GM21423 (cell line): ENCODE measurements around the gene ASB10.
A peak's percentile ranks its signal among the peaks of the same experiment; 100 is the strongest.

ENCODE experiments used
- ATAC-seq: cut with Tn5 transposase; IDR thresholded peaks from one replicate; pipeline ENCODE4 v1.9.1; 2021; ENCODE audit warnings: mild to moderate bottlenecking, moderate library complexity; ENCODE audit not compliant: unreplicated experiment

ASB10 gene

GRCh38 chr7:151168003-151168786 lies 18.9 kb downstream of the ASB10 start:
- ATAC-seq, result peak; percentile 67

GRCh38 chr7:151167197-151167961 lies 19.7 kb downstream of the ASB10 start, which contains the start of gene GBX1:
Gene GBX1, minus strand, starts transcription at chr7:151167694. Its CDS starts 146 bp downstream, at chr7:151167548.
- no peak for ATAC-seq

- ATAC-seq, result no peak
These were observed 20.3 kb downstream of the ASB10 start for GRCh38 chr7:151166629-151167196.

GRCh38 chr7:151161757-151162156 lies 25.3 kb downstream of the ASB10 start:
- no peak for ATAC-seq

- no peak for ATAC-seq
These were observed 29.3 kb downstream of the ASB10 start for GRCh38 chr7:151157645-151158329.

- ATAC-seq, result no peak
These were observed 34.2 kb downstream of the ASB10 start for GRCh38 chr7:151152643-151153513.

- ATAC-seq, result no peak
These were observed 36.7 kb downstream of the ASB10 start for GRCh38 chr7:151150388-151150787.

GRCh38 chr7:151148319-151149259 lies 38.5 kb downstream of the ASB10 start:
- no peak for ATAC-seq

GRCh38 chr7:151146761-151147160 lies 40.3 kb downstream of the ASB10 start:
- ATAC-seq, result no peak

GRCh38 chr7:151144387-151144786 lies 42.7 kb downstream of the ASB10 start:
- no peak for ATAC-seq

GRCh38 chr7:151143261-151144015 lies 43.6 kb downstream of the ASB10 start:
- no peak for ATAC-seq

- ATAC-seq, result no peak
These were observed 44.4 kb downstream of the ASB10 start for GRCh38 chr7:151142686-151143040.

- ATAC-seq, result no peak
These were observed 45.0 kb downstream of the ASB10 start for GRCh38 chr7:151141855-151142685.

- no peak for ATAC-seq
These were observed 45.7 kb downstream of the ASB10 start for GRCh38 chr7:151141311-151141854.

- ATAC-seq, result no peak
These were observed 46.2 kb downstream of the ASB10 start for GRCh38 chr7:151140826-151141225.

GRCh38 chr7:151139791-151140190 lies 47.3 kb downstream of the ASB10 start:
- no peak for ATAC-seq

GRCh38 chr7:151139071-151139790 lies 47.8 kb downstream of the ASB10 start:
- no peak for ATAC-seq
